Liver (tissue), 3 donors: ENCODE measurements around the gene BAHCC1.

Experiments
- CTCF ChIP-seq: fragments of 150-350 bp; IDR thresholded peaks from 2 replicates; pipeline ENCODE4 v1.5.1; 2017; ENCODE audit warnings: improper control_type of control experiment, low read depth, low read length; ENCODE audit not compliant: missing input control
- GABPA ChIP-seq, 2 donors: IDR thresholded peaks in 1 of 2; conservative IDR thresholded peaks in 1 of 2; 2 replicates each; pipeline ENCODE4 v1.6.1; 2016; ENCODE audit warnings: antibody characterized with exemption in 2 of 2, mild to moderate bottlenecking in 1 of 2, moderate library complexity in 1 of 2
- HNF4A ChIP-seq, 2 donors: conservative IDR thresholded peaks; 2 replicates each; pipeline ENCODE4 v1.6.1; 2016; ENCODE audit warnings: antibody characterized with exemption in 2 of 2, mild to moderate bottlenecking in 2 of 2
- JUND ChIP-seq, 2 donors: IDR thresholded peaks; 2 replicates each; pipeline ENCODE4 v1.6.1; 2016; ENCODE audit warnings: antibody characterized with exemption in 2 of 2
- MAX ChIP-seq: IDR thresholded peaks from 2 replicates; pipeline ENCODE4 v1.6.1; 2016; ENCODE audit warnings: antibody characterized with exemption
- REST ChIP-seq: IDR thresholded peaks from 2 replicates; pipeline ENCODE4 v1.6.1; 2016; ENCODE audit warnings: antibody characterized with exemption, mild to moderate bottlenecking
- SP1 ChIP-seq: IDR thresholded peaks from 2 replicates; pipeline ENCODE4 v1.6.1; 2018; ENCODE audit warnings: antibody characterized with exemption, mild to moderate bottlenecking
- TAF1 ChIP-seq: conservative IDR thresholded peaks from 2 replicates; pipeline ENCODE4 v1.6.1; 2016; ENCODE audit warnings: antibody characterized with exemption, mild to moderate bottlenecking
- YY1 ChIP-seq: IDR thresholded peaks from 2 replicates; pipeline ENCODE4 v1.6.1; 2016; ENCODE audit warnings: antibody characterized with exemption, mild to moderate bottlenecking
- ZBTB33 ChIP-seq: IDR thresholded peaks from 2 replicates; pipeline ENCODE4 v1.6.1; 2016; ENCODE audit warnings: antibody characterized with exemption
- donor health status: healthy.
- donor health status: healthy.

GRCh38 chr17:81438688-81439087 lies 43.4 kb downstream of the BAHCC1 start:
- no peak for TF ChIP-seq ZBTB33
- TF ChIP-seq CTCF: no peak
- no peak for TF ChIP-seq SP1
- TF ChIP-seq JUND (IDR thresholded peaks at IDR 0.05): no peak
- TF ChIP-seq YY1: no peak
- TF ChIP-seq HNF4A (conservative IDR thresholded peaks at IDR 0.05): no peak
- TF ChIP-seq REST: no peak
- TF ChIP-seq TAF1: no peak
- no peak for TF ChIP-seq GABPA (IDR thresholded peaks at IDR 0.05 in 1 of 2, conservative IDR thresholded peaks at IDR 0.05 in 1 of 2)
- TF ChIP-seq MAX: no peak
